NCI-H1436 (cell line): ENCODE measurements around the gene C5AR1.
"Not testable (repeated sequence)": the region's sequence is repeated elsewhere in the genome, so short reads cannot be mapped to it uniquely, and the experiment has no call there.

Experiments
- DNase-seq: peaks from one replicate; lab custom pipeline; 2025; lab: John Stamatoyannopoulos, UW

The C5AR1 gene

DNA sequence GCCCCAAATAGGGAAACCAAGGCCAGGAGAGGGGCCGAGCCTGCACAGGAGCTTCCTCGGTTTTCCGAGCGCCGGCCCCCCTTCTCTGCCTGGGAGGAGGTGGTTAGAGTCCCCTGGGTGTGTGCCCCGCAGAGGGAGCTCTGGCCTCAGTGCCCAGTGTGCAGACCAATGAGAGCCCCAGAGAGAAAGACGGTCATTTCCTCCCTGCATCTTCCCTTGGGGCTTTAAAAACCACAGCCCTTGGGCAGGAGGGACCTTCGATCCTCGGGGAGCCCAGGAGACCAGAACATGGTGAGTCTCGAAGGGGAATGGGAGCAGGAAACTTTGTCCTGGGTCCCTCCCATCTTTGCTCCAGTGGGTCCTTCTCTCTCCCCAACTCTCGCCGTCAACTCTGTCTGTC lies at the start of gene C5AR1:
Gene C5AR1 (plus strand): TSS at position 254 of the 400 bp plus-strand sequence. CDS start 35 bp downstream, at position 289.
- no peak for DNase-seq

- DNase-seq, result no peak
These were observed 49.2 kb upstream of the C5AR1 start for GRCh38 chr19:47260476-47260875.

DNA sequence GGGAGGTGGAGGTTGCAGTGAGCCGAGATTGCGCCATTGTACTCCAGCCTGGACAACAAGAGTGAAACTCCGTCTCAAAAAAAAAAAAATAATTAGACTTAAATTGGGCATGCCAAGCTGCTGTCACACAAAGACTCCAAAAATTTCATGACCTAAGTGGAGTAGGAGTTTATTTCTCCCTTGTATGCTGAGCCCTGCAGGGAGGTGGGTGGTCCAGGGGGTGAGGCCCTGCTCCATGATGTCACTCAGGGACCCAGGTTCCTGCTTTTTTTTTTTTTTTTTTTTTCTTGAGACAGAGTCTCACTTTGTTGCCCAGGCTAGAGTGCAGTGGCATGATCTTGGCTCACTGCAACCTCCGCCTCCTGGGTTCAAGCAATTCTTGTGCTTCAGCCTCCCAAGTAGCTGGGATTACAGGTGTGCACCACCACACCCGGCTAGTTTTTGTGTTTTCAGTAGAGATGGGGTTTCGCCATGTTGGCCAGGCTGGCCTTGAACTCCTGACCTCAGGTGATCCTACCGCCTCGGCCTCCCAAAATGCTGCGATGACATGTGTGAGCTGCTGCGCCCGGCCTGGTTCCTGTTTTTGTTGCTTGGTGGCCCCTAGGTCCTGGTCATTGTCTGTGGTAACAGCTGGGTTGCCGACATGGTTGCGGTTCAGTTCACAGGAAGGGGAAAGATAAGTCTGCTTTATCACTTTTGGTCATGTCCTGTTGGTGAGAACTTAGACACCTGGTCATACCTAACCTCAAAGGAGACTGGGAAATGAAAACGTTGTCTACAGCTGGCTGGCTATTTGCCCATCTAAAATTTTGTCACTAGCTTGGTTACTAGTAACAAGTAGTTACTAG lies 47.5 kb upstream of the C5AR1 start:
- DNase-seq, result not testable (repeated sequence)

- DNase-seq, result no peak
These were observed 45.0 kb upstream of the C5AR1 start for GRCh38 chr19:47264629-47265028.

DNA sequence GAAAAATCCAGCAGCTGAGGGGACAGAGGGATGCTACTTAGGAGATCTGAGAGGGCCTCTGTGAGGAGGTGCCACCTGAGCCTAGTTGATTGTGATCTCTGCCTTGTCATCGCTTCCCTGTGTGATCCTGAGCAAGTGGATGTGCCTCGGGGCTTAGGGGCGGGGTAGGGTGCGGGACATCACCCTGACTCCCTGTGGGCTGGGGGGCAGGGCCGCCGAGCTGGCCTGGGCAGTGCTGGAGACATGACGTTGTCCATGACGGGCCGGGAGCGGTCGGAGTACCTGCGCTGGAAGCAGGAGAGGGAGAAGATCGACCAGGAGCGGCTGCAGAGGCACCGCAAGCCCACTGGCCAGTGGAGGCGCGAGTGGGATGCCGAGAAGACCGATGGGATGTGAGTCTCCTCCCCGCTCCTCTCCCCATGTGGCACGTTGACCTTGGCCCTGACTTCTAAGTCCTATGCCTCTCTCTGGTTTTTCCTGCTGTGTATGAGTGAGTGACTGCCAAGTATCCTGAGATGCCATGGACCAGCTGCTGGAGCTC lies 43.2 kb upstream of the C5AR1 start:
- no peak for DNase-seq

- DNase-seq, result no peak
These were observed 42.3 kb upstream of the C5AR1 start for GRCh38 chr19:47267350-47267759.

DNA sequence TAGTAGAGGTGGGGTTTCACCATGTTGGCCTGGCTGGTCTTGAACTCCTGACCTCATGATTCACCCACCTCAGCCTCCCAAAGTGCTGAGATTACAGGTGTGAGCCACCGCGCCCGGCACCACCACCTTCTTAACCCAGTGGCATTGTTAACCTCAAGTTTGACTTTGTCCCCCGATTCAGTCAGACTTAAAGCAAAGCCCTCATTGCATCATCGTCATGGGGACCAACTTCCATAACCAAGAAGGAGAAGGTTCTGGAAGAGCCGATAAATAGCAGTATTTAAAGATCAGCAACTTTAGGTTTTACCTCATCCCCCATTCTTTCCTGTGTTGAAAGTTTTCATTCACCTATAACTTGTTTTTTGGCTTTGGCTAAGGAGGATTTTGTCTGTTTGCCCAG lies 41.6 kb upstream of the C5AR1 start:
- DNase-seq, result no peak

DNA sequence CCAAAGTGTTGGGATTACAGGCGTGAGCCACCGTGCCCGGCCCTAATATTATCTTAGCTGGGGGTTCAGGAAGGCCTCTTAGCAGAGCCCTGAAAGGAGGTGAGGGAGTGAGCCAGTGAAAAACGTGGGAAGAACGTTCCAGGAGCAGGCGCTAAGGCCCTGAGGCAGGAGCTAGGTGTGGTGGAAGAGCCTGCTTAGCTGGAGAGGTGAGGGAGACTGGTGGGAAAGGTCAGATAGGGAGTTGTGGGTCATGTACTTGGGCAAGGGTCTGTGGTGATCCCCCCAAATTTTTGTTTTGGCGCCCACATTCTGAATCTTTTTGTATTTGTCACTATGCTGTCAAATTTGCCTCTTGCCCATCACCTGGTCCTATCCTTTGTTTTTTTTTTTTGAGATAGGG lies 40.1 kb upstream of the C5AR1 start:
- DNase-seq, result no peak

- DNase-seq, result no peak
These were observed 39.3 kb upstream of the C5AR1 start for GRCh38 chr19:47270408-47270807.

GRCh38 chr19:47271949-47272348 lies 37.7 kb upstream of the C5AR1 start:
- no peak for DNase-seq

DNA sequence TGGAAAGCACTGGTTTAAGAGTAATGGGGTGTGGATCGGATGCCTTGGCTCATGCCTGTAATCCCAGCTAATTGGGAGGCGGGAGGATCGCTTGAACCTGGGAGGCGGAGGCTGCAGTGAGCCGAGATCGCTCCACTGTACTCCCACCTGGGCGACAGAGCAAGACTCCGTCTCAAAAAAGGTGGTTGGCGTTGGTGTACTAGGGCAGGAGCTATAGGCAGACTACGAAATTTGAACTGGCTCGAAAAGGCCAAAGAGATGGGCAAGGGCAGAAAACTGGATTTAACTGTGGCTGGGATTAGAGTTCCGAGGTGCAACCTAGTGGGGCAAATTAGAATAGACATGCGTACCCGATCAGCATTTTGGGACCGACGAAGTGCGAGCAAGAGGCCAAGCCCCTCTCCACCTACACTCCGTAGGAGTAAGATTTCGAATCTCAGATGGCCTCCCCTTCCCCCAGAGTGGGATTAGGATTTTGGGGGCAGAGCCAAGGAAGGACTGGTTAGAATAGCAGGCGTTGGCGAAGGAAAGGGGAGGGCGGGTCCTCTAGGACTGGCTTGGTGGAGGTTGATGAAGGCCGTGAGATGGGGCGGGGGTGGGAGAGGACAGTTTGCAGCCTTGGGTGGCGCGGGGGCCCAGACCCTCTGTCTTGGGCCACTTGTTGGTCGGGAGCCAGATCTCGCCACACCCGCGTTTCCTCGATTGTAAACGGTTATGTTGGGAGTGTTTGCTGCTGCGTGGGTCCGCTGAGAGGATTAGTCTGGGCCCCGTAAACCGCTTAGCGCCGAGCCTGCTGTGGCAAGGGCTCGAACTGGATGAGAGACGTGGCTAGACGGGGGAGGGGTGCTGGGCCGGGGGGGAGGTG lies 37.0 kb upstream of the C5AR1 start:
- DNase-seq, result peak; percentile 43

DNA sequence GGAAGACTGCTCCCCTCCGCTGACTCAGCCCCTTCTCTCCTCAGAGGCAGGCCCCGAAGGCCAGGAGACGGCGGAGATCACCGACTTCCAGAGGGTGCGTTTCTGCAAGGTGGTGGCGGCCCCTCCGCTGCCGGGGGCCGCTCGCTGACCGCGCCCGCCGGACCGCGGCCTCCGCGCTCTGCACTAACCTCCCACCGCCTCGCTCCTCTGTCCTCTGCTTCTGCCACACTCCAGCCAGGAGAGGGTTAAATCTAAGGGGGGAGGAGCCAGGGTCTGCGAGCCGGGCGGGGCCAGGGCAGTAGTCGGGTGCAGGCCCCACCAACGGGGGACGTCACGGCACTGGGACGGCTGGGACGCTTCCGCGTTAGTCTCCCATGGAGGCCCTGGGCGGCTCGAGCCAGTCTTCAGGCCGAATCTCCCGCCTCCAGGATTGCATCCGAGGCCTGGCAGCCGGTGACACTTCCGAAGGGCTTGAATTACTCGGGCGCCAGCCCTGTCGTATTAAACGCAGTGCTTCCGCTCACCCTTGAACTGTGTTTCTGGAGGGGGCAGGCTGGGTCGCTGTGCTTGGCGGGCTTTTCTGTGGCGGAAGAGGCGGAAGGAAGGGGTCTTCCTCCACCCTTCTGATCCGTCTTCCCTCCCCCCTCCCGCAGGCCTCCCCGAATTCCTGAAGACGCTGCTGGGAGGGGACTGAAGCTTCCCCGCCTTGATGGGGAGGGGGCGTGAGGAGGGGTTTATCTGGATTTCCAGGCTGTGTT lies 36.2 kb upstream of the C5AR1 start:
- peak; percentile 77 for DNase-seq

- peak; percentile 85 for DNase-seq
These were observed 35.4 kb upstream of the C5AR1 start, which contains the start of gene INAFM1 for GRCh38 chr19:47274071-47274890. Gene INAFM1 (plus strand): TSS chr19:47274885. CDS start chr19:47274920, 35 bp downstream.

DNA sequence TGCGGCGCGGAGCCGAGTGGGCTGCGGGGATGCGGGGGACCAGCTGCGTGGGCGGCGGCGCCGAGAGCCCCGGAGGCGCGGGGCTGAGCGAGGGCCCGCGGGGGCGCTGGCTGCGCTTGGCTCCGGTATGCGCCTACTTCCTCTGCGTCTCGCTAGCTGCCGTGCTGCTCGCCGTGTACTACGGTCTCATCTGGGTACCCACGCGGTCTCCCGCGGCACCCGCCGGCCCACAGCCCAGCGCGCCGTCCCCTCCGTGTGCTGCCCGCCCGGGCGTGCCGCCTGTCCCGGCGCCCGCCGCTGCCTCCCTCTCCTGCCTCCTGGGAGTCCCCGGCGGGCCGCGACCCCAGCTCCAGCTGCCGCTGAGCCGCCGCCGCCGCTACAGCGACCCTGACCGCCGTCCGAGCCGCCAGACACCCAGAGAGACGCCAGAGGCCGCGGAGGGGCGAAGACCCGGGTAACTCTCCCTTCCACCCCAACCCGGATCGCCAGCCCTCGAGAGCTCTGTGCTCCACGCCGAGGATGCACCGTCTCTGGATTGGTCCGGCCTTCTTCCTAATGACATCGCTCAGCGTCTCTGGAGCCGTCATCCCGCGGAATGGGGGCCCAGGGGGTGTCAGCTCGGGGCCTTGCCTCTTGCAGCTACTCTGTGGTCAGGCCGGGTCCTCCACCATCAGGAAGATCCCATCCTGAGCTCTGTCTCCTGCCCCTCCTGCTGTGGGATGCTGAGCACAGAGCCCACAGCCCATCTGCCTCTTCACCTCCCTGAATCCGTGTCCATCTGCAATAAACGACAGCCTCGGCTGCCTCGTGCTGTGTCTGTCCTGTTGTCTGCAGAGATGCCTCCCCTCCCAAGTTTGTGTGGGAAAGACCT lies 34.5 kb upstream of the C5AR1 start:
- DNase-seq, result no peak

DNA sequence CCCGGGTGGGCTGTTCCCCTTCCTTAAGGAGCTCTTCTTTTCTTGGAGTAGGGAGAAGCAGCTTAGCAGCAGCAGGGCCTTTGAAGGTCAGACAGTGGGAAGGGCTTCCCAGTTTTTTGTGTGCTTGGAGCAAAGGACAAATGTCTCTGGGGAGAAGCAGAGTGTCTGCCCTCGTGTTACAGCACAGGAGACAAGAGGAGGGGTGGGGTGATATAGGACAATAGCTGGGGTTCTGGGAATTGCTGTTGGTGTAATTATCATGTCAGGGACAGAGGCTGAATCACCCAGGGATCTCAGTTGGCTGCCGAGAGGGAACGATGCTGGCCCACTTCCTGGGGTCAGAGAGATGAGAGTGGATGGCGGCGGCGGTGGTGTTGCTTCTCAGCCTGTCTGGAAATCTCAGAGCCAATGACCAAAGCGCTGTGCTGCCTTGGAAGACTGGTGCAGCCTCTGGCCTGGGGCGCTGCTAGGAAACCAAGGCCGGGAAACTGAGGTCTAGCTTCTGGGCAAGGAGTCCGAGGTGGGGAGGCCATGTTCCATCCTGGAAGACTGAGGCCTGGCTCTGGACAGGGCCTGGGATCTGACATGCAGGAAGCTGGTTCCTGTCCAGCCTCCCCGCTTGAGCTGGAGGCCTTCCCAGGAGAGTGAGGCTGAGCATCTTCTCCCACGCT lies 33.7 kb upstream of the C5AR1 start:
- no peak for DNase-seq

DNA sequence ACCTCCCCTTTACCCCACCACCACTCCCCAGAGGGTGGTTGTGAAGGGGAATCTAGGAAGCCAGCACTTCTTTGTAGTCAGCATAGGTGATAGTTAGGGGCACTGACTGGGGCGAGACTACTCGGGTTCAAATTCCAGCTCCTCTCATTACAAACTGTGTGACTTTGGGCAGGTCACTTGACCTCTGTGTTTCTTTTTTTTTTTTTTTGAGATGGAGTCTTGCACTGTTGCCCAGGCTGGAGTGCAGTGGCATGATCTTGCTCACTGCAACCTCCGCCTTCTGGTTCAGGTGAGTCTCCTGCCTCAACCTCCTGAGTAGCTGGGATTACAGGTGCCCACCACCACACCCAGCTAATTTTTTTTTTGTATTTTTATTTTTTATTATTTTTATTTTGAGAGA lies 33.1 kb upstream of the C5AR1 start:
- not testable (repeated sequence) for DNase-seq

DNA sequence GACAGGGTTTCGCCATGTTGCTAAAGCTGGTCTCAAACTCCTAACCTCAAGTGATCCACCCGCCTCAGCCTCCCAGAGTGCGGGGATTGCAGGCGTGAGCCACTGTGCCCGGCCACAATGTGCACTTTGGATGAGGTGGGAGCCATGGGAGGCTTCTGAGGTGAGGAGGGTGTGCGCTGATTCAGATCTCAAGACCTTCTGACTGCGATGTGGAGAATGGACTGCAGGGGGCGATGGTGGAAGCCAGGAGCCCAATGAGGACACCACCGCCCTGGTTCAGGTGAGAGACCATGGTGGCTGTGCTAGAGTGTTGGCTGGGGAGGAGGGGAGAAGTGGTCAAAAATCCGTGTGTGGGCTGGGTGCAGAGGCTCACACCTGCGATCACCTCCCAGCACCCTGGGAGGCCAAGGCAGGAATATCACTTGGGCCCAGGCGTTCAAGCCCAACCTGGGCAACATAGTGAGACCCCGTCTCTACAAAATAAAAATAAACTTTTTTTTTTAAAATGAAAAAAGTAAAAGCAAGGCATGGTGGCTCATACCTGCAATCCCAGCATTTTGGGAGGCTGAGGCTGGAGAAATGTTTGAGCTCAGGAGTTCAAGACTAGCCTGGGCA lies 29.4 kb upstream of the C5AR1 start:
- DNase-seq, result no peak

- peak; percentile 19 for DNase-seq
These were observed 26.1 kb upstream of the C5AR1 start for GRCh38 chr19:47283405-47284059.
